Ectodermal cell (in vitro differentiated cells): ENCODE results near the gene PLEKHJ1.

Source experiments
- H3K27ac ChIP-seq: 2 replicates; pipeline ENCODE4 v1.7.0; 2013; ENCODE audit warnings: mild to moderate bottlenecking, low read depth, low read length; ENCODE audit not compliant: insufficient read depth, poor library complexity, severe bottlenecking
- H3K27me3 ChIP-seq: 2 replicates; pipeline ENCODE4 v1.7.0; 2013; ENCODE audit warnings: mild to moderate bottlenecking, low read length; ENCODE audit not compliant: insufficient read depth, control insufficient read depth, poor library complexity, severe bottlenecking
- H3K36me3 ChIP-seq: one replicate; pipeline ENCODE4 v1.7.0; 2013; ENCODE audit warnings: low read length; ENCODE audit not compliant: control insufficient read depth, insufficient read depth
- H3K4me1 ChIP-seq: one replicate; pipeline ENCODE4 v1.7.0; 2013; ENCODE audit warnings: low read length; ENCODE audit not compliant: control insufficient read depth, insufficient read depth
- H3K4me3 ChIP-seq: 2 replicates; pipeline ENCODE4 v1.7.0; 2013; ENCODE audit warnings: low read depth, low read length, control low read depth; ENCODE audit not compliant: insufficient read depth
- H3K9me3 ChIP-seq: 2 replicates; pipeline ENCODE4 v1.7.0; 2013; ENCODE audit warnings: mild to moderate bottlenecking, low read length, moderate library complexity; ENCODE audit not compliant: control insufficient read depth
- WGBS, 2 experiments: methylation state at CpG; one replicate each; pipeline ENCODE4 v1.1.7; 2013; ENCODE audit warnings: missing lambda C conversion rate in 2 of 2; 5-methylcytosine and 5-hydroxymethylcytosine counted together

The PLEKHJ1 gene

DNA sequence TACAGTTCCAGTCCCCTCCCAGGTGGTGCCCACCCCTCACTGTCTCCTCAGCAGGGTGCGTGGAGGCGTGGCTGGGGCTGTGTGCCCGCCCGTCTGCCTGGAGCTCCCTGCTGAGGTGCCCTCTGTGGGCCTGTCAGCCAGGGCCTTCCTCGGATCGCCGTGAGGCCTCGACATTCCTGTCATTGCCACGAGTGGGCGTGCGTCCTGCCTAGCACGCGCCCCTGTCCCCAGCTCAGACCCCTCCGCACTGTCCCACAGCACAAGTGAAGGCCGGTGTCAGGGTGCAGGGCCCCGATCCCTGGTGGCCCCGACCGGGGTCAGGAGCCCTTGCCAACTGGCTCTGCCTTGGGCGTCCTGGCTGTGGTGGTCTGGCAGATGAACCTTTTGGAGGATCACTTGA is 40.2 kb downstream of the PLEKHJ1 start:
- Histone ChIP-seq H3K9me3 (no peaks in the 10 kb centered on the region), H3K36me3 (peaks cover 23% of the 10 kb centered on the region), H3K4me1 (peaks cover 5% of the 10 kb centered on the region), H3K27ac (no peak overlapping the region), H3K27me3 (no peaks in the 10 kb centered on the region), H3K4me3 (no peak overlapping the region)
- 94 to 95% methylated on average over 19 of the region's 19 CpGs for WGBS, 2 experiments

DNA sequence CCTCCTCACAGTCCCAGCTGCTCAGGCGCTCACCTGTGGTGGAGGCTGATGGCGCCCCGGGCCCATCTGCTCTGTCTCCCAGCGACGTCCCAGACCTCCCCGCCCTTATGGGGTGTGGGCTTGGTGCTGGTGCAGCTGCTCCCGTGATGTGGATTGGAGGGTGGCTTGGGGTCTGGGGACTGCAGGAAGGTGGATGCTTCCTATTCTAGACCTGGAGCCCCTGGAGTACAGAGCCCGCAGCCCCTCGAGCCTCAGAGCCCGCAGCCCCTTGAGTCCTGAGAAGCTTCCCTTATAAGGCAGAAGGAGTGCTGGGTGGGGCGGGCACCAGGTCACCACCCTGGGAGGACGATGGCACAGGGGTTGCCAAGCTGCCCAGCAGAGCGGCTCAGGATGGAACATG is 40.8 kb downstream of the PLEKHJ1 start:
- peaks cover 5% of the 10 kb centered on the region for H3K4me1 ChIP-seq
- H3K36me3 ChIP-seq, result peaks cover 24% of the 10 kb centered on the region
- 94 to 96% methylated on average over 13 of the region's 13 CpGs for WGBS, 2 experiments
- H3K27me3 ChIP-seq, result no peaks in the 10 kb centered on the region
- no peaks in the 10 kb centered on the region for H3K9me3 ChIP-seq
- H3K27ac ChIP-seq, result no peak overlapping the region
- H3K4me3 ChIP-seq, result no peak overlapping the region

DNA sequence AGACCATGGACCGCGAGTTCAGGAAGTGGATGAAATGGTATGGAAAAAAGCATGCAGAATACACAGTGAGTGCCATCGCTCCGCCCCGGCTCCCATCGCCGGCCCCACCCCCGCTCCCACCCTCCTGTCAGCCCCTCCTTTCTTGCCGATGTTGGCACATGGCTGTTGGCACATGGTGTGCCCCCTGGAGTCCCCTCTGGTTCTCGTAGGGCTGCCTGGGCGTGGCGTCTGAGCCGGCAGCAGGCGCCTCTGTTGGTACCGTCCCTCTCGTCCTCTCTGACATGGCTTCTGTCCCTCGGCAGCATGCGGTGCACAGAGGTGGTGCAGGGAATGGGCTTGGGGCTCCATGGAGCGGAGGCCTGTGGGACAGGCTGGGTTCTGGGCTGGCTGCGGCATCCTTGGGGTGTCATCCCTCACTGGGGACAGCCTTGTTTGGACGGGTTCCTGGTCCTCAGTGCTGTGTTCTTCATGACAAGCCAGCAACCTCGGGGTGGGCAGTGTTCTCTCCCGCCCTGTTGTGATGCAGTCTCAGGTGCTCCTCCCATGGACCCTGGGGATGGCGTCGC is 41.5 kb downstream of the PLEKHJ1 start:
- WGBS, 2 experiments, result 95 to 96% methylated on average over 25 of the region's 25 CpGs
- peaks cover 31% of the 10 kb centered on the region for H3K36me3 ChIP-seq

DNA sequence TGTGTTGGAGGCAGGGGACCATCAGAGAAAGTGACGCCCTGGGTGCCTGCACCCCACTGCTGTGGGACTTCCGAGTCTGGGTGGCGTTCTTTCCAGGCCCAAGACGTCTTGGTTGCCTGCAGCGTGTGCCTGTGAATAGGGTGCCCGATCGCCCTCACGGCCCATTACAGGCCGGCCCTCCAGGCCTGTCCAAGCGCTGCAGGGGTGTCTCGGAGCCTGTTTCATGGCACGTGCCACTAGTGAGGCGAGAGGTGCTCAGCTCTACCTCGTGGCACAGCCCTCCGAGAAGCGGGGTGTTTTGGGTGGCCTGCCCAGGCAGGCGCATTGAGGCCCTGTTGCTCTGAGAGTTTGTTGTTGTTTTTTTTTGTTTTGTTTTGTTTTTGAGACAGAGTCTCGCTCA is 42.3 kb downstream of the PLEKHJ1 start:
- no peaks in the 10 kb centered on the region for H3K9me3 ChIP-seq
- no peak overlapping the region for H3K27ac ChIP-seq
- 95 to 97% methylated on average over 18 of the region's 18 CpGs for WGBS, 2 experiments
- H3K4me1 ChIP-seq, result peaks cover 2% of the 10 kb centered on the region
- no peak overlapping the region for H3K4me3 ChIP-seq
- H3K27me3 ChIP-seq, result no peaks in the 10 kb centered on the region
- H3K36me3 ChIP-seq, result peaks cover 35% of the 10 kb centered on the region

More for the DNA sequence above, 41.5 kb downstream of the PLEKHJ1 start:
- peaks cover 5% of the 10 kb centered on the region for H3K4me1 ChIP-seq
- no peaks in the 10 kb centered on the region for H3K27me3 ChIP-seq
- no peak overlapping the region for H3K27ac ChIP-seq
- no peak overlapping the region for H3K4me3 ChIP-seq
- H3K9me3 ChIP-seq, result no peaks in the 10 kb centered on the region

DNA sequence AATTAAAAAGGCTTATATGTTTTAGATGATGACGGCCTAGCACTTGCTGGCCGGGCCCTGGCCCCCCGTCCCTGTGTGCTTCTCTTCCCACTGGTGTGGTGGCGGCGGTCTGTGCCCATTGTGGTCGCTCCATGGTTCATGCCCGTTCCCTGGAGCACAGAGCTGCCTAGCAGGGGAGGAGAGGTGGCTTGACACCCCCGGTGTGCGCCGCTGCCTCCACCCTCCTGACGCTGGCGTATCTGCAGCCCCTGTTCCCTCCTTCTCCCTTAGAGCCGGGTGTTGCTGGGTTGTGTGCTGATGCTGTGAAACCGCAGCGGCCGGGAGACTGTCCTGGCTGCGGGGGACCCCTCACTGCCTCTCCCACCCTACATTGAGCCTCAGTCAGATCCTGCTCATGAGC is 43.3 kb downstream of the PLEKHJ1 start:
- 95 to 96% methylated on average over 17 of the region's 17 CpGs for WGBS, 2 experiments
- Histone ChIP-seq H3K27ac (no peak overlapping the region), H3K36me3 (peaks cover 35% of the 10 kb centered on the region), H3K4me1 (no peaks in the 10 kb centered on the region), H3K9me3 (no peaks in the 10 kb centered on the region), H3K27me3 (no peaks in the 10 kb centered on the region), H3K4me3 (no peak overlapping the region)

DNA sequence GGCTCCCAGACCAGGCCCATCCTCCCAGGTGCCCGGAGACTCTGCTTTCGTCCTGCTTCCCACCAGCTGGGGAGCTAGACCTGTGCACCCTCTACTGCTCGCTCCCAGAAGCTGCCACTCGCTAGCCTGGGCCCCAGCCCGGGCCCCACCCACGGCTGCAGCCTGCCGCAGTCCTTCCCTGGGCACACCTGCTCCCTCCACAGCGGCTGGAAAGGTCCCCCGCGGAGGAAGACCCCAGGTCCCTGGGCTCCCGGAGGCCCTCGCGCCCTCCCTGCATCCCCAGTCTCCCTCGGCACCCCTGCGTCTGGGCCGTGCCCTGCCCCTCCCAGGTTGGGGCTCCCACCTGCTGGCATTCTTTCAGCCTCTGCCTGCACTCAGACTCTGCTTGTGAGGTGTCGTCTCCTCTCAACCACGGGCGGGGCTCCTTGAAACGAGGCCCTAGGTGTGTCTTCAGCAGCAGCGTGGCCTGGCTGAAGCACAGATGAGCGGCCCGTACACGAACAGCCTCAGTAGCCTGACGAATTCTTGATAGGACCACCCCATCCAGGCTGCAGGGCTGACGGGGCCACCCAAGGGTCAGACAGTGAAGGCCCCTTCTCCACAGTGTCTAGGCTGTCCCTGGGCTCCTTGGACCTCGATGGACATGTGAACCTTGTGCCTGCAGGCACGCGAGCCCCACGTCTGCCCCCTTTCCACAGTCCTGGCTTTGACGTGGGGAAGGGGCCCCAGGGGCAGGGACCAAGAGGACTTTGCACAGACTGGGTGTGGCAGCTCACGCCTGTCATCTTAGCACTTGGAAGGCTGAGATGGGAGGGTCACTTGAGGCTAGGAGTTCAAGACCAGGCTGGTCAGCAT is 44.4 kb downstream of the PLEKHJ1 start:
- no peaks in the 10 kb centered on the region for H3K27me3 ChIP-seq
- no peak overlapping the region for H3K27ac ChIP-seq
- H3K4me3 ChIP-seq, result no peak overlapping the region
- H3K9me3 ChIP-seq, result no peaks in the 10 kb centered on the region
- 93 to 94% methylated on average over 32 of the region's 32 CpGs for WGBS, 2 experiments
- peaks cover 2% of the 10 kb centered on the region for H3K4me1 ChIP-seq
- peaks cover 35% of the 10 kb centered on the region for H3K36me3 ChIP-seq

DNA sequence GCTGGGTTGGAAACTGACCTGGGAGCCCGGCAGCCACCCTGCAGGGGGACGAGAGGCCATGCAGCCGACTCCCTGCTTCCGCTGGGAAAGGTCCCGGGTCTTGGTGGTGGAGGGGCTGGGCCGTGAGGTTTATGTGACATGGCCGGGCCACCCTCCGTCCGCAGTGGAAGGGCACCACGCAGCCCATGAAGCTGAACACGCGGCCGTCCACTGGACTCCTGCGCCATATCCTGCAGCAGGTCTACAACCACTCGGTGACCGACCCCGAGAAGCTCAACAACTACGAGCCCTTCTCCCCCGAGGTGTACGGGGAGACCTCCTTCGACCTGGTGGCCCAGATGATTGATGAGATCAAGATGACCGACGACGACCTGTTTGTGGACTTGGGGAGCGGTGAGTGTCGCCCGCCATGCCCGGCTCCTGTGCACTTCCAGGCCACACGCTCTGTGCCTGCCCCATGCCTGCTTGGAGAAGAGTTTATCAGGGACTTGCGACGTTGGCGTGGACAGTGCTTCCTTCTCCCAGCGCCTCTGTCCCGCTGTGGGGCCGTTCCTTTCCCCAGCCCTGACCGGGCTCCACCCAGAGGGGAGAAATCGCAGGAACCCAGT is 45.2 kb downstream of the PLEKHJ1 start:
- Histone ChIP-seq H3K4me3 (no peak overlapping the region), H3K4me1 (peaks cover 8% of the 10 kb centered on the region), H3K27ac (no peak overlapping the region), H3K27me3 (no peaks in the 10 kb centered on the region), H3K9me3 (no peaks in the 10 kb centered on the region), H3K36me3 (peaks cover 35% of the 10 kb centered on the region)
- WGBS, 2 experiments, result 96 to 97% methylated on average over 37 of the region's 37 CpGs

DNA sequence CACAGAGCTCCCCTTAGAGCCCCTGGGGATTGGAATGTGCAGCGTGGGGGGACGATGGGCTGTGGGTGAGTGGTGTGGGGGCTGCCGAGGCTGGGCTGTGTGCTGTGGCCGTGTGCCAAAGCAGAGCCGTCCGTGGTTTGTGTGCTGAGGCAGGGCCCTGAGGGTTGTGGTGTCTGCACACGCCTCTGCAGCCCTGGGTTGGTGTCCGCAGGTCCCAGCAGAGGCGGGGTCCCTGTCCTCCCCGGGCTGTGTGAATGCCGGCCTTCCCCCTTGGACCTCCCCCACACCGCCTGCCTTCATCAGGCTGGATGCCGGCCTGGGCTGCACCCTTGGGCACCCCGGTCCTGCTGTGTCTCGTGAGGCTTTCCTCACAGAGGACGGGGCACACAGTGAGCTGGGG is 46.2 kb downstream of the PLEKHJ1 start:
- H3K27ac ChIP-seq, result no peak overlapping the region
- H3K4me1 ChIP-seq, result peaks cover 13% of the 10 kb centered on the region
- no peaks in the 10 kb centered on the region for H3K27me3 ChIP-seq
- peaks cover 35% of the 10 kb centered on the region for H3K36me3 ChIP-seq
- H3K9me3 ChIP-seq, result no peaks in the 10 kb centered on the region
- 94% methylated on average over 16 of the region's 16 CpGs for WGBS, 2 experiments
- no peak overlapping the region for H3K4me3 ChIP-seq

DNA sequence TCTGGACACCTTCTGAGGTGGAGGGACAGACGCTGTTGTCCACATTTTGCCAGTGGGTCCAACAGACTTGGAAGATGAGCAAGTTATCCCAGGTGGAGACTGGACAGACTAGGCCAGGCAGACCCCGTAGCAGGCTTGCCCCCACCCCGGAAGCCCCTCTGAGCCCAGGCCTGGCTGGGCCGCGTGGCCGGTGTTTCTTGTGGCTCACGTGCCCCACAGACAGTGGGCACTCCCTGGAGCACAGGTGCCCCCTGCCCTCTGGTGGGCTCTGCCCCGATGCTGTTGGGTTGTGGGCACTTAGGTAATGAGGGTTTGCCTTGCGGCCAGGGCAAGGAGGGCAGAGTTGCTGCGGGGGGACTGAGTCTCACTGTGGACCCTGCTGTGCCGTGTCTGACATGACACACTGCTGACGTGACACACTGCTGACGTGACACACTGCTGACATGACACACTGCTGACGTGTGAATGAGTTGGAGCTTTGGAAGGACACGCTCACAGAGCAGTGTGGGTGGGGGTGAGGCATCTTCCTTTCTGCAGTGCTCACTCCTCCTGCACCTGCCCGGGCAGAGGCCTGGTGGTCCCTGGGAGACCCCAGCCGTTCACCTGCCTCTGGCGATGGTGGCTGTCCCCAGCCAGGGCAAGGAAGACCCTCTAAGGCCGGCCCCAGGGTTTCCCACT is 47.3 kb downstream of the PLEKHJ1 start:
- peaks cover 33% of the 10 kb centered on the region for H3K36me3 ChIP-seq

DNA sequence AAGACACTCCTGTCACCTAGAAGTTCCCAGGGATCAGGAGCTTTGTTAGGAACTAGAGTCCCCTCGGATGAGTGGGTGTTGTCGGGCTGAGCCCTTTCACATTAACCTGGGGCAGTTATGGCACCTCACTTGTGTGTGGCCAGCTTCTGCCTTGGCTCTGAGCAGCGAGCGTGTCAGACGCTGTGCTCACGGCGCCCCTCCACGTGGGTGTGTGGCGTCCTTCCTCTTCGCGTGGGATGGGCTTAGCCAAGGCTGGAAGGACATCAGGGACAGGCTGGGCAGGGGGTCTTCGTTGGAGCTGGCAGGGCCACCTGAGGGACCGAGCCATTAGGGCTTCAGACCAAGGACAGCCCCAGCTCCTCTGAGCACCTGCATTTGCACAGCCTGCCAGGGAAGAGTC is 49.0 kb downstream of the PLEKHJ1 start:
- H3K4me3 ChIP-seq, result no peak overlapping the region
- H3K9me3 ChIP-seq, result no peaks in the 10 kb centered on the region
- no peak overlapping the region for H3K27ac ChIP-seq
- no peaks in the 10 kb centered on the region for H3K27me3 ChIP-seq
- 94 to 96% methylated on average over 13 of the region's 13 CpGs for WGBS, 2 experiments
- peaks cover 26% of the 10 kb centered on the region for H3K36me3 ChIP-seq
- peaks cover 13% of the 10 kb centered on the region for H3K4me1 ChIP-seq

More for the DNA sequence above, 47.3 kb downstream of the PLEKHJ1 start:
- Histone ChIP-seq H3K27ac (no peak overlapping the region), H3K9me3 (no peaks in the 10 kb centered on the region), H3K27me3 (no peaks in the 10 kb centered on the region), H3K4me1 (peaks cover 13% of the 10 kb centered on the region), H3K4me3 (no peak overlapping the region)
- WGBS, 2 experiments, result 96 to 97% methylated on average over 19 of the region's 19 CpGs
